ENCODE results near the gene ALDH9A1. TPM values are rescaled to one million over a fixed set of nuclear protein-coding genes. Genes with fewer than 3 reads are reported as not detected.
A peak's percentile ranks its signal among the peaks of the same experiment; 100 is the strongest.

ALDH9A1 gene
- total RNA-seq, 4 donors from 2014 or later, result 46.4 to 91.5 (median 63.3) TPM

DNA sequence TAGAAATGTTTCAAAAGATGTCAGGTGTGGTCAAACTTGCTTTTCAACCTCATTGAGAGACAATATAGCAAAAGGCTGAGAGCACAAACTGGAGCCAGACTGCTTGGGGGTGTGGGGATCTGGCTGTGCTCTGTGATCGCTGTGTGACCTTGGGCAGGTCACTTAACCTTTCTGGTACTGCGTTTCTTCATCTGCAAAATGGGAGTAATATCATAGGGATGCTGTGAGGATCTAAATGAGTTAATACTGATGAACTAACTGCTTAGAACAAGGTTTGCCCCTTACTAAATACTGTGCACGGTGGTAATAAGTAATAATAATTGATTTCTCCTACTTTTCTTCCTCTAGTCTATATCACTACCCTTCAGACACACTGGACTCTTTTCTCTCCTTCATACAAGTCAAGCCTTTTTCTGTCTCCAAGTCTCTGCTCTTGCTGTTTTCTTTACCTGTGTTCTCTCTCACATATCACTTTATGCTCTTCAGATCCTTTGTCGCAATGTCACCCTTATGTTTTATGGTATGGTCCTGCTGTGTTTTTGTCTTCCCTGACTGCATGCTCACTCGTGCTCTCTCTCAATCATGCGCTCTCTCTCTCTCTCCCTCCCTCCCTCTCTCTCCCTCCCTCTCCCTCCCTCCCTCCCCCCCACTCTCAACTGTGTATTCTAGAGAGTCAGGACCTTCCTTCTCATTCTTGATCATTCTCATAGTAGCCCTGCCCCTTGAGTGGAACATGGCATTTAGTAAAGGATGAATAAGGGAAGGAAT, 64.0 kb downstream of the ALDH9A1 start:
- intact Hi-C loops (cut with DNase I; ENCODE audit: low total_unique reads), result loop anchor here (5.0 kb wide), 1 partner anchor 533 kb away; the partner anchor contains the start of gene FAM78B
- H3K27ac ChIP-seq, result peak overlapping the region; percentile 91 to 100 (median 94)
- H3K4me3 ChIP-seq, result peak overlapping the region in 1 of 4 donors; percentile 95
- DNase-seq, result no peak
- in situ Hi-C loops (cut with MboI; ENCODE audit: low sequenced_read_pairs in 4 of 4), result loop anchor here in 2 of 4 donors (10.0 to 25.0 kb wide), 2 partner anchors 60 to 528 kb away; partner anchors contain the start of genes ALDH9A1 (in 1 of the 2) and FAM78B (in 1 of the 2)
- TF ChIP-seq, protein P1, sequence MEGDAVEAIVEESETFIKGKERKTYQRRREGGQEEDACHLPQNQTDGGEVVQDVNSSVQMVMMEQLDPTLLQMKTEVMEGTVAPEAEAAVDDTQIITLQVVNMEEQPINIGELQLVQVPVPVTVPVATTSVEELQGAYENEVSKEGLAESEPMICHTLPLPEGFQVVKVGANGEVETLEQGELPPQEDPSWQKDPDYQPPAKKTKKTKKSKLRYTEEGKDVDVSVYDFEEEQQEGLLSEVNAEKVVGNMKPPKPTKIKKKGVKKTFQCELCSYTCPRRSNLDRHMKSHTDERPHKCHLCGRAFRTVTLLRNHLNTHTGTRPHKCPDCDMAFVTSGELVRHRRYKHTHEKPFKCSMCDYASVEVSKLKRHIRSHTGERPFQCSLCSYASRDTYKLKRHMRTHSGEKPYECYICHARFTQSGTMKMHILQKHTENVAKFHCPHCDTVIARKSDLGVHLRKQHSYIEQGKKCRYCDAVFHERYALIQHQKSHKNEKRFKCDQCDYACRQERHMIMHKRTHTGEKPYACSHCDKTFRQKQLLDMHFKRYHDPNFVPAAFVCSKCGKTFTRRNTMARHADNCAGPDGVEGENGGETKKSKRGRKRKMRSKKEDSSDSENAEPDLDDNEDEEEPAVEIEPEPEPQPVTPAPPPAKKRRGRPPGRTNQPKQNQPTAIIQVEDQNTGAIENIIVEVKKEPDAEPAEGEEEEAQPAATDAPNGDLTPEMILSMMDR (IDR thresholded peaks at IDR 0.05 in 4 of 5, conservative IDR thresholded peaks at IDR 0.05 in 1 of 5), result no peak
- no peak for TF ChIP-seq POLR2A (IDR thresholded peaks at IDR 0.05)
- peaks cover 66 to 74% of the 10 kb centered on the region in 2 donors for H3K4me1 ChIP-seq
- ATAC-seq, result no peak
- H3K9me3 ChIP-seq, result no peaks in the 10 kb centered on the region
- no peaks in the 10 kb centered on the region for H3K27me3 ChIP-seq
- H3K36me3 ChIP-seq, result peaks cover 0 to 6% of the 10 kb centered on the region in 2 donors

DNA sequence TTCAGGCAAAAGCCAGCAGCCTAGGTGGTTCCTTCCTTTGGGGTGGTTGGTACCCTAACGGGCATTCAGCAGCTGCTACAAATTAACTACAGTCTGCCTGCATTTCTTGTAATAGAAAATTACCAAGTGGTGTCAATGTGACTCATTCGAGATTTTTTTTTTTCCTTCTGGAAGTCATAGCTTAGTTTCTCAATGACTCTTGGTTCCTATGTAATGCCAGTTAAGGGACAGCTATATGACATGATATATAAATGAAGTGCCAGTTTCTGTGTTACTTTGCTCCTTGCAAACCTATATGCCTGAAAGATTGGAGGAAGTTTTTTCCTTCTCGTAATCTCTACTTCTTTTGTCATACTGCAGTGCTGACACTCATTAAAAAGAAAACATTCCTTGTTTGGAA, 64.7 kb downstream of the ALDH9A1 start:
- TF ChIP-seq, protein P1 (IDR thresholded peaks at IDR 0.05 in 4 of 5, conservative IDR thresholded peaks at IDR 0.05 in 1 of 5), result no peak
- TF ChIP-seq POLR2A (IDR thresholded peaks at IDR 0.05), result no peak
- H3K27ac ChIP-seq, result peak overlapping the region; percentile 91 to 100 (median 94)
- peaks cover 0 to 6% of the 10 kb centered on the region in 2 donors for H3K36me3 ChIP-seq
- no peak for ATAC-seq
- no peaks in the 10 kb centered on the region for H3K9me3 ChIP-seq
- intact Hi-C loops (cut with DNase I; ENCODE audit: low total_unique reads), result loop anchor here (5.0 kb wide), 1 partner anchor 534 kb away; the partner anchor contains the start of gene FAM78B
- H3K27me3 ChIP-seq, result no peaks in the 10 kb centered on the region
- H3K4me1 ChIP-seq, result peaks cover 66 to 67% of the 10 kb centered on the region in 2 donors
- DNase-seq, result no peak
- H3K4me3 ChIP-seq, result peak overlapping the region in 2 of 4 donors; percentile 64 to 95
- in situ Hi-C loops (cut with MboI; ENCODE audit: low sequenced_read_pairs in 4 of 4), result loop anchor here in 2 of 4 donors (10.0 to 25.0 kb wide), 2 partner anchors 61 to 529 kb away; partner anchors contain the start of genes ALDH9A1 (in 1 of the 2) and FAM78B (in 1 of the 2)

GRCh38 chr1:165632491-165632890, 65.9 kb downstream of the ALDH9A1 start:
- H3K27me3 ChIP-seq, result no peaks in the 10 kb centered on the region
- intact Hi-C loops (cut with DNase I; ENCODE audit: low total_unique reads), result loop anchor here (5.0 kb wide), 1 partner anchor 535 kb away; the partner anchor contains the start of gene FAM78B
- DNase-seq (no peak), ATAC-seq (peak; percentile 52)
- peaks cover 56% of the 10 kb centered on the region in 2 donors for H3K4me1 ChIP-seq
- H3K4me3 ChIP-seq, result peak overlapping the region; percentile 64 to 95 (median 76)
- no peaks in the 10 kb centered on the region for H3K9me3 ChIP-seq
- in situ Hi-C loops (cut with MboI; ENCODE audit: low sequenced_read_pairs in 4 of 4), result loop anchor here in 2 of 4 donors (10.0 to 25.0 kb wide), 2 partner anchors 62 to 530 kb away; partner anchors contain the start of genes ALDH9A1 (in 1 of the 2) and FAM78B (in 1 of the 2)
- peak overlapping the region; percentile 91 to 100 (median 94) for H3K27ac ChIP-seq
- no peak for TF ChIP-seq POLR2A (IDR thresholded peaks at IDR 0.05)
- TF ChIP-seq, protein P1 (IDR thresholded peaks at IDR 0.05 in 4 of 5, conservative IDR thresholded peaks at IDR 0.05 in 1 of 5), result no peak
- peaks cover 0 to 6% of the 10 kb centered on the region in 2 donors for H3K36me3 ChIP-seq

GRCh38 chr1:165632152-165632469, 66.3 kb downstream of the ALDH9A1 start:
- TF ChIP-seq, protein P1 (IDR thresholded peaks at IDR 0.05 in 4 of 5, conservative IDR thresholded peaks at IDR 0.05 in 1 of 5), result no peak
- no peak for TF ChIP-seq POLR2A (IDR thresholded peaks at IDR 0.05)
- Histone ChIP-seq H3K9me3 (no peaks in the 10 kb centered on the region), H3K27ac (peak overlapping the region; percentile 91 to 100 (median 94)), H3K27me3 (no peaks in the 10 kb centered on the region), H3K4me3 (peak overlapping the region; percentile 64 to 95 (median 76)), H3K36me3 (peaks cover 0 to 6% of the 10 kb centered on the region in 2 donors), H3K4me1 (peaks cover 52 to 53% of the 10 kb centered on the region in 2 donors)
- intact Hi-C loops (cut with DNase I; ENCODE audit: low total_unique reads), result loop anchor here (5.0 kb wide), 1 partner anchor 535 kb away; the partner anchor contains the start of gene FAM78B
- peak; percentile 7 to 21 for ATAC-seq
- in situ Hi-C loops (cut with MboI; ENCODE audit: low sequenced_read_pairs in 4 of 4), result loop anchor here in 2 of 4 donors (10.0 to 25.0 kb wide), 2 partner anchors 63 to 530 kb away; partner anchors contain the start of genes ALDH9A1 (in 1 of the 2) and FAM78B (in 1 of the 2)
- DNase-seq, result no peak
